ENCODE measurements around the gene RILPL2. TPM values are rescaled to one million over a fixed set of nuclear protein-coding genes. Genes with fewer than 3 reads are reported as not detected.

RILPL2 gene
- total and polyA plus RNA-seq, 2 experiments from 2014 or later, result 1.4 to 2.0 TPM

- DNase-seq (ENCODE audit: low spot score) (no peak), ATAC-seq (no peak)
- H3K79me2 ChIP-seq (replicated peaks; ENCODE audit: insufficient read depth), result no peaks in the 10 kb centered on the region
- TF ChIP-seq JUNB (IDR thresholded peaks at IDR 0.05; ENCODE audit: unreplicated experiment) (no peak), CTCF (conservative IDR thresholded peaks at IDR 0.05; ENCODE audit: low read depth in 2 of 2) (no peak), EZH2 (IDR thresholded peaks at IDR 0.05; ENCODE audit: low read depth, unreplicated experiment) (no peak), NANOG (IDR thresholded peaks at IDR 0.05; ENCODE audit: borderline replicate concordance) (no peak), EZH2phosphoT487 (IDR thresholded peaks at IDR 0.05; ENCODE audit: unreplicated experiment) (no peak), REST (IDR thresholded peaks at IDR 0.05; ENCODE audit: unreplicated experiment) (no peak), ZNF331 (CRISPR knock-in tag; IDR thresholded peaks at IDR 0.05; ENCODE audit: low read depth) (no peak), CREB1 (CRISPR knock-in tag; IDR thresholded peaks at IDR 0.05; ENCODE audit: low read depth) (no peak), STAT1 (IDR thresholded peaks at IDR 0.05; ENCODE audit: unreplicated experiment) (no peak), ZNF114 (CRISPR knock-in tag; IDR thresholded peaks at IDR 0.05) (no peak), POLR2AphosphoS5 (IDR thresholded peaks at IDR 0.05; ENCODE audit: low read depth) (no peak)
- TF ChIP-seq, protein P1, sequence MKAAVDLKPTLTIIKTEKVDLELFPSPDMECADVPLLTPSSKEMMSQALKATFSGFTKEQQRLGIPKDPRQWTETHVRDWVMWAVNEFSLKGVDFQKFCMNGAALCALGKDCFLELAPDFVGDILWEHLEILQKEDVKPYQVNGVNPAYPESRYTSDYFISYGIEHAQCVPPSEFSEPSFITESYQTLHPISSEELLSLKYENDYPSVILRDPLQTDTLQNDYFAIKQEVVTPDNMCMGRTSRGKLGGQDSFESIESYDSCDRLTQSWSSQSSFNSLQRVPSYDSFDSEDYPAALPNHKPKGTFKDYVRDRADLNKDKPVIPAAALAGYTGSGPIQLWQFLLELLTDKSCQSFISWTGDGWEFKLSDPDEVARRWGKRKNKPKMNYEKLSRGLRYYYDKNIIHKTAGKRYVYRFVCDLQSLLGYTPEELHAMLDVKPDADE (IDR thresholded peaks at IDR 0.05), result no peak
- TF ChIP-seq, protein P2, sequence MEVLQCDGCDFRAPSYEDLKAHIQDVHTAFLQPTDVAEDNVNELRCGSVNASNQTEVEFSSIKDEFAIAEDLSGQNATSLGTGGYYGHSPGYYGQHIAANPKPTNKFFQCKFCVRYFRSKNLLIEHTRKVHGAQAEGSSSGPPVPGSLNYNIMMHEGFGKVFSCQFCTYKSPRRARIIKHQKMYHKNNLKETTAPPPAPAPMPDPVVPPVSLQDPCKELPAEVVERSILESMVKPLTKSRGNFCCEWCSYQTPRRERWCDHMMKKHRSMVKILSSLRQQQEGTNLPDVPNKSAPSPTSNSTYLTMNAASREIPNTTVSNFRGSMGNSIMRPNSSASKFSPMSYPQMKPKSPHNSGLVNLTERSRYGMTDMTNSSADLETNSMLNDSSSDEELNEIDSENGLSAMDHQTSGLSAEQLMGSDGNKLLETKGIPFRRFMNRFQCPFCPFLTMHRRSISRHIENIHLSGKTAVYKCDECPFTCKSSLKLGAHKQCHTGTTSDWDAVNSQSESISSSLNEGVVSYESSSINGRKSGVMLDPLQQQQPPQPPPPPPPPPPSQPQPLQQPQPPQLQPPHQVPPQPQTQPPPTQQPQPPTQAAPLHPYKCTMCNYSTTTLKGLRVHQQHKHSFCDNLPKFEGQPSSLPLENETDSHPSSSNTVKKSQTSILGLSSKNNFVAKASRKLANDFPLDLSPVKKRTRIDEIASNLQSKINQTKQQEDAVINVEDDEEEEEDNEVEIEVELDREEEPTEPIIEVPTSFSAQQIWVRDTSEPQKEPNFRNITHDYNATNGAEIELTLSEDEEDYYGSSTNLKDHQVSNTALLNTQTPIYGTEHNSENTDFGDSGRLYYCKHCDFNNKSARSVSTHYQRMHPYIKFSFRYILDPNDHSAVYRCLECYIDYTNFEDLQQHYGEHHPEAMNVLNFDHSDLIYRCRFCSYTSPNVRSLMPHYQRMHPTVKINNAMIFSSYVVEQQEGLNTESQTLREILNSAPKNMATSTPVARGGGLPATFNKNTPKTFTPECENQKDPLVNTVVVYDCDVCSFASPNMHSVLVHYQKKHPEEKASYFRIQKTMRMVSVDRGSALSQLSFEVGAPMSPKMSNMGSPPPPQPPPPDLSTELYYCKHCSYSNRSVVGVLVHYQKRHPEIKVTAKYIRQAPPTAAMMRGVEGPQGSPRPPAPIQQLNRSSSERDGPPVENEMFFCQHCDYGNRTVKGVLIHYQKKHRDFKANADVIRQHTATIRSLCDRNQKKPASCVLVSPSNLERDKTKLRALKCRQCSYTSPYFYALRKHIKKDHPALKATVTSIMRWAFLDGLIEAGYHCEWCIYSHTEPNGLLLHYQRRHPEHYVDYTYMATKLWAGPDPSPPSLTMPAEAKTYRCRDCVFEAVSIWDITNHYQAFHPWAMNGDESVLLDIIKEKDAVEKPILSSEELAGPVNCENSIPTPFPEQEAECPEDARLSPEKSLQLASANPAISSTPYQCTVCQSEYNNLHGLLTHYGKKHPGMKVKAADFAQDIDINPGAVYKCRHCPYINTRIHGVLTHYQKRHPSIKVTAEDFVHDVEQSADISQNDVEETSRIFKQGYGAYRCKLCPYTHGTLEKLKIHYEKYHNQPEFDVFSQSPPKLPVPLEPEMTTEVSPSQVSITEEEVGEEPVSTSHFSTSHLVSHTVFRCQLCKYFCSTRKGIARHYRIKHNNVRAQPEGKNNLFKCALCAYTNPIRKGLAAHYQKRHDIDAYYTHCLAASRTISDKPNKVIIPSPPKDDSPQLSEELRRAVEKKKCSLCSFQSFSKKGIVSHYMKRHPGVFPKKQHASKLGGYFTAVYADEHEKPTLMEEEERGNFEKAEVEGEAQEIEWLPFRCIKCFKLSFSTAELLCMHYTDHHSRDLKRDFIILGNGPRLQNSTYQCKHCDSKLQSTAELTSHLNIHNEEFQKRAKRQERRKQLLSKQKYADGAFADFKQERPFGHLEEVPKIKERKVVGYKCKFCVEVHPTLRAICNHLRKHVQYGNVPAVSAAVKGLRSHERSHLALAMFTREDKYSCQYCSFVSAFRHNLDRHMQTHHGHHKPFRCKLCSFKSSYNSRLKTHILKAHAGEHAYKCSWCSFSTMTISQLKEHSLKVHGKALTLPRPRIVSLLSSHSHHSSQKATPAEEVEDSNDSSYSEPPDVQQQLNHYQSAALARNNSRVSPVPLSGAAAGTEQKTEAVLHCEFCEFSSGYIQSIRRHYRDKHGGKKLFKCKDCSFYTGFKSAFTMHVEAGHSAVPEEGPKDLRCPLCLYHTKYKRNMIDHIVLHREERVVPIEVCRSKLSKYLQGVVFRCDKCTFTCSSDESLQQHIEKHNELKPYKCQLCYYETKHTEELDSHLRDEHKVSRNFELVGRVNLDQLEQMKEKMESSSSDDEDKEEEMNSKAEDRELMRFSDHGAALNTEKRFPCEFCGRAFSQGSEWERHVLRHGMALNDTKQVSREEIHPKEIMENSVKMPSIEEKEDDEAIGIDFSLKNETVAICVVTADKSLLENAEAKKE (CRISPR knock-in tag; IDR thresholded peaks at IDR 0.05), result no peak
- no peaks in the 10 kb centered on the region for H3F3A ChIP-seq (replicated peaks; ENCODE audit: low read depth)
- H4K20me1 ChIP-seq (replicated peaks; ENCODE audit: insufficient read depth), result 0 out of 2 replicates have a peak, but pooled peaks cover 7% of the 10 kb centered on the region
- Mint-ChIP-seq H3K27me3 (ENCODE audit: insufficient read depth, low read depth, poor library complexity) (peaks cover 9% of the 10 kb centered on the region), H3K9me3 (no peaks in the 10 kb centered on the region; the same call in 1 of the 3 replicates), H3K36me3 (ENCODE audit: low read depth) (no peaks in the 10 kb centered on the region; the same call in 2 of the 3 replicates), H3K4me1 (no peaks in the 10 kb centered on the region), H3K4me3 (no peak overlapping the region), H3K27ac (no peak overlapping the region)
- no peaks in the 10 kb centered on the region for H3K36me3 ChIP-seq (ENCODE audit: insufficient read depth)
- H3K27ac ChIP-seq (ENCODE audit: low read depth), result no peak overlapping the region
- H3K4me3 ChIP-seq, result no peak overlapping the region
- H3K27me3 ChIP-seq (ENCODE audit: insufficient read depth), result no peaks in the 10 kb centered on the region
- H3K4me2 ChIP-seq, result no peak overlapping the region
- no peaks in the 10 kb centered on the region for H3K4me1 ChIP-seq (ENCODE audit: insufficient read depth)
- H2AFZ ChIP-seq, result no peak overlapping the region
- H3K9me2 ChIP-seq (ENCODE audit: insufficient read depth), result no peaks in the 10 kb centered on the region
These were observed 41.6 kb upstream of the RILPL2 start for GRCh38 chr12:123478069-123478468.

Data from GM23338 (cell line).